Cardiac septum (tissue), 1 donor: ENCODE measurements around the gene TMEM41B. TPM values are rescaled to one million over a fixed set of nuclear protein-coding genes. Genes with fewer than 3 reads are reported as not detected.

Experiments
- total RNA-seq: library from RNA; stranded (reverse); fragmentation: NEBNext Ultra II Directional; extraction: Animal tissue kit (Norgen Biotek cat#: 25700); gene quantifications from one replicate; pipeline ENCODE4 v1.2.1, GENCODE V29; 2021
- donor health status: DM: no; HTN: no; CAD: no.

Gene TMEM41B
- total RNA-seq, 1 donor from 2014 or later = 18.2 TPM

Other genes starting within 250 kb of the TMEM41B start
- gene SCUBE2, start 223.0 kb downstream of the TMEM41B start, total RNA-seq = 3.9 TPM
- gene DENND5A, start 49.2 kb downstream of the TMEM41B start, total RNA-seq = 132 TPM
- 143 TPM for gene IPO7, start 70.1 kb upstream of the TMEM41B start, total RNA-seq
- 22.6 TPM for gene ZNF143, start 146.4 kb upstream of the TMEM41B start, total RNA-seq